H1 (cell line): Measurements from ENCODE around the gene ARL5A. TPM values are rescaled to one million over a fixed set of nuclear protein-coding genes. Genes with fewer than 3 reads are reported as not detected.

Source experiments
- SIN3A ChIP-seq, 2 experiments: IDR thresholded peaks in 1 of 2; conservative IDR thresholded peaks in 1 of 2; 2 replicates each; pipeline ENCODE4 v1.6.1; 2011 to 2012; ENCODE audit warnings: low read length in 2 of 2, improper control_type of control experiment in 1 of 2, low read depth in 1 of 2, mild to moderate bottlenecking in 1 of 2
- polyA plus RNA-seq, 7 experiments: library from polyadenylated mRNA; depleted of rRNA in 3 of 7; stranded (reverse) in 5 of 7; unstranded in 2 of 7; fragments of >200 nt in 5 of 7; fragments of 200-250 nt in 2 of 7; gene quantifications; 1 replicate in 5 of 7; 2 replicates in 1 of 7; 4 replicates in 1 of 7; pipeline versions ENCODE4 v1.2.1 to v1.2.3, GENCODE V29; 2011 to 2013; ENCODE audit warnings: missing spikeins in 2 of 7, mixed read lengths in 2 of 7
- total RNA-seq: library from RNA; stranded (reverse); fragmentation: NEBNext Ultra II Directional; extraction: Animal tissue kit (Norgen Biotek cat#: 25700); gene quantifications from 2 replicates; pipeline ENCODE4 v1.2.1, GENCODE V29; 2021
- TF ChIP-seq, protein P1 (sequence below): IDR thresholded peaks from 2 replicates; pipeline ENCODE4 v1.6.1; 2012; ENCODE audit warnings: inconsistent platforms

ARL5A gene
- total and polyA plus RNA-seq, 2 of the 8 experiments (the other 6 are each of a cell fraction or from before 2014, with no cell fraction given) = 12.6 to 86.3 TPM

GRCh38 chr2:151802315-151802714 lies 25.9 kb downstream of the ARL5A start (continued):
- no peak for TF ChIP-seq SIN3A (conservative IDR thresholded peaks at IDR 0.05 in 1 of 2, IDR thresholded peaks at IDR 0.05 in 1 of 2; ENCODE audit: low read depth in 1 of 2, low read length in 2 of 2)
- TF ChIP-seq, protein P1, sequence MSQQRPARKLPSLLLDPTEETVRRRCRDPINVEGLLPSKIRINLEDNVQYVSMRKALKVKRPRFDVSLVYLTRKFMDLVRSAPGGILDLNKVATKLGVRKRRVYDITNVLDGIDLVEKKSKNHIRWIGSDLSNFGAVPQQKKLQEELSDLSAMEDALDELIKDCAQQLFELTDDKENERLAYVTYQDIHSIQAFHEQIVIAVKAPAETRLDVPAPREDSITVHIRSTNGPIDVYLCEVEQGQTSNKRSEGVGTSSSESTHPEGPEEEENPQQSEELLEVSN = no peak
